IPS-18a (cell line): Measurements from ENCODE around the gene ARMH3.

Experiments
- H3K27ac ChIP-seq: one replicate; pipeline ENCODE4 v1.5.1; 2013; ENCODE audit warnings: low read length
- H3K27me3 ChIP-seq: one replicate; pipeline ENCODE4 v1.6.1; 2013; ENCODE audit warnings: mild to moderate bottlenecking, low read length; ENCODE audit not compliant: control insufficient read depth, insufficient read depth
- H3K36me3 ChIP-seq: one replicate; pipeline ENCODE4 v1.6.1; 2013; ENCODE audit warnings: low read depth, low read length; ENCODE audit not compliant: control insufficient read depth
- H3K4me1 ChIP-seq: one replicate; pipeline ENCODE4 v1.6.1; 2013; ENCODE audit warnings: low read depth, low read length; ENCODE audit not compliant: control insufficient read depth
- H3K4me3 ChIP-seq: one replicate; pipeline ENCODE4 v1.5.1; 2013; ENCODE audit warnings: low read length
- H3K9ac ChIP-seq: one replicate; pipeline ENCODE4 v1.6.1; 2013; ENCODE audit warnings: mild to moderate bottlenecking, low read length, moderate library complexity
- H3K9me3 ChIP-seq: one replicate; pipeline ENCODE4 v1.6.1; 2013; ENCODE audit warnings: low read depth, low read length; ENCODE audit not compliant: control insufficient read depth

ARMH3 gene

GRCh38 chr10:101972761-101973160, 83.2 kb downstream of the ARMH3 start:
- Histone ChIP-seq H3K27me3 (no peaks in the 10 kb centered on the region), H3K27ac (no peak overlapping the region), H3K9ac (no peak overlapping the region), H3K36me3 (peaks cover 12% of the 10 kb centered on the region), H3K4me3 (no peak overlapping the region), H3K9me3 (no peaks in the 10 kb centered on the region), H3K4me1 (peaks cover 9% of the 10 kb centered on the region)

GRCh38 chr10:101969412-101969922, 86.5 kb downstream of the ARMH3 start:
- Histone ChIP-seq H3K9me3 (no peaks in the 10 kb centered on the region), H3K4me1 (peaks cover 7% of the 10 kb centered on the region), H3K9ac (no peak overlapping the region), H3K27me3 (no peaks in the 10 kb centered on the region), H3K27ac (no peak overlapping the region), H3K36me3 (peaks cover 12% of the 10 kb centered on the region), H3K4me3 (no peak overlapping the region)

- no peak overlapping the region for H3K9ac ChIP-seq
- no peaks in the 10 kb centered on the region for H3K9me3 ChIP-seq
- no peaks in the 10 kb centered on the region for H3K27me3 ChIP-seq
- no peak overlapping the region for H3K27ac ChIP-seq
- no peak overlapping the region for H3K4me3 ChIP-seq
- peaks cover 1% of the 10 kb centered on the region for H3K4me1 ChIP-seq
- peaks cover 11% of the 10 kb centered on the region for H3K36me3 ChIP-seq
These were observed 87.0 kb downstream of the ARMH3 start for GRCh38 chr10:101968940-101969321.

- peaks cover 6% of the 10 kb centered on the region for H3K36me3 ChIP-seq
- H3K9ac ChIP-seq, result no peak overlapping the region
- no peaks in the 10 kb centered on the region for H3K9me3 ChIP-seq
- no peaks in the 10 kb centered on the region for H3K4me1 ChIP-seq
- H3K27ac ChIP-seq, result no peak overlapping the region
- H3K27me3 ChIP-seq, result no peaks in the 10 kb centered on the region
- H3K4me3 ChIP-seq, result no peak overlapping the region
These were observed 87.6 kb downstream of the ARMH3 start for GRCh38 chr10:101968286-101968939.

- Histone ChIP-seq H3K36me3 (peaks cover 4% of the 10 kb centered on the region), H3K27ac (no peak overlapping the region), H3K9ac (no peak overlapping the region), H3K4me3 (no peak overlapping the region), H3K27me3 (no peaks in the 10 kb centered on the region), H3K9me3 (no peaks in the 10 kb centered on the region), H3K4me1 (no peaks in the 10 kb centered on the region)
These were observed 88.3 kb downstream of the ARMH3 start for GRCh38 chr10:101967713-101968112.

- no peaks in the 10 kb centered on the region for H3K27me3 ChIP-seq
- H3K36me3 ChIP-seq, result peaks cover under 1% of the 10 kb centered on the region
- no peaks in the 10 kb centered on the region for H3K9me3 ChIP-seq
- no peak overlapping the region for H3K9ac ChIP-seq
- no peak overlapping the region for H3K27ac ChIP-seq
- no peak overlapping the region for H3K4me3 ChIP-seq
- no peaks in the 10 kb centered on the region for H3K4me1 ChIP-seq
These were observed 88.9 kb downstream of the ARMH3 start for GRCh38 chr10:101967119-101967518.

GRCh38 chr10:101965075-101965765, 90.8 kb downstream of the ARMH3 start:
- Histone ChIP-seq H3K9ac (no peak overlapping the region), H3K9me3 (no peaks in the 10 kb centered on the region), H3K4me1 (no peaks in the 10 kb centered on the region), H3K27me3 (no peaks in the 10 kb centered on the region), H3K36me3 (no peaks in the 10 kb centered on the region), H3K27ac (no peak overlapping the region), H3K4me3 (no peak overlapping the region)

GRCh38 chr10:101961591-101962498, 94.1 kb downstream of the ARMH3 start:
- H3K4me1 ChIP-seq, result no peaks in the 10 kb centered on the region
- H3K36me3 ChIP-seq, result peaks cover 2% of the 10 kb centered on the region
- H3K27me3 ChIP-seq, result no peaks in the 10 kb centered on the region
- H3K27ac ChIP-seq, result no peak overlapping the region
- no peaks in the 10 kb centered on the region for H3K9me3 ChIP-seq
- H3K9ac ChIP-seq, result no peak overlapping the region
- H3K4me3 ChIP-seq, result no peak overlapping the region

- Histone ChIP-seq H3K4me3 (no peak overlapping the region), H3K9me3 (no peaks in the 10 kb centered on the region), H3K36me3 (peaks cover 2% of the 10 kb centered on the region), H3K4me1 (no peaks in the 10 kb centered on the region), H3K27ac (no peak overlapping the region), H3K9ac (no peak overlapping the region), H3K27me3 (no peaks in the 10 kb centered on the region)
These were observed 95.0 kb downstream of the ARMH3 start for GRCh38 chr10:101960879-101961395.

GRCh38 chr10:101959346-101959916, 96.5 kb downstream of the ARMH3 start:
- H3K9ac ChIP-seq, result no peak overlapping the region
- H3K4me1 ChIP-seq, result no peaks in the 10 kb centered on the region
- no peaks in the 10 kb centered on the region for H3K9me3 ChIP-seq
- peaks cover 2% of the 10 kb centered on the region for H3K36me3 ChIP-seq
- no peaks in the 10 kb centered on the region for H3K27me3 ChIP-seq
- H3K4me3 ChIP-seq, result no peak overlapping the region
- no peak overlapping the region for H3K27ac ChIP-seq

GRCh38 chr10:101958691-101959090, 97.3 kb downstream of the ARMH3 start:
- H3K4me3 ChIP-seq, result no peak overlapping the region
- no peaks in the 10 kb centered on the region for H3K27me3 ChIP-seq
- no peak overlapping the region for H3K9ac ChIP-seq
- peaks cover 2% of the 10 kb centered on the region for H3K36me3 ChIP-seq
- H3K4me1 ChIP-seq, result no peaks in the 10 kb centered on the region
- no peaks in the 10 kb centered on the region for H3K9me3 ChIP-seq
- H3K27ac ChIP-seq, result no peak overlapping the region
